K562 (cell line): ENCODE results near the gene HMGCLL1. TPM values are rescaled to one million over a fixed set of nuclear protein-coding genes. Genes with fewer than 3 reads are reported as not detected.

Source experiments
- ATAC-seq: fragments of 200-7000 bp; cut with Tn5 transposase; 3 replicates; pipeline ENCODE4 v1.9.1; 2020; ENCODE audit warnings: moderate library complexity
- BruUV-seq: library from RNA; stranded (reverse); fragments of 400-500 nt; replicated peaks from 2 replicates; lab custom pipeline; 2021; lab: Mats Ljungman, UMichigan
- CTCF ChIA-PET: fragments of 300-600 bp; formaldehyde crosslinking; extraction: SDS; loops from one replicate; lab custom pipeline; 2021; ENCODE audit warnings: low intra/inter-chr PET ratio; lab: Yijun Ruan, JAX
- POLR2A ChIA-PET: fragments of 300-600, 350-650 bp; sonication (Branson Sonifier 250); formaldehyde crosslinking; extraction: SDS; loops from one replicate; lab custom pipeline; 2021; ENCODE audit warnings: antibody characterized with exemption, inconsistent platforms; lab: Yijun Ruan, JAX
- DNase-seq, 4 experiments: peaks; one replicate each; pipeline versions ENCODE4 v3.0.0 to v3.0.0-alpha.2; 2011 to 2018; ENCODE audit warnings: low spot score in 3 of 4, mixed read lengths in 3 of 4; ENCODE audit errors: extremely low read depth in 1 of 4
- FAIRE-seq: peaks from 2 replicates; lab custom pipeline; 2011; peaks lifted over from hg19 to GRCh38; lab: Jason Lieb, UNC
- H2AFZ ChIP-seq: 2 replicates; pipeline ENCODE4 v1.6.0; 2011; ENCODE audit warnings: low read depth, low read length, control low read depth, inconsistent platforms
- H3K27ac ChIP-seq: fragments of 200-600 bp; 3 replicates; pipeline ENCODE4 v1.8.0; 2011; ENCODE audit warnings: low read depth, mild to moderate bottlenecking, control low read depth, inconsistent platforms, low read length, moderate library complexity, mixed read lengths; ENCODE audit errors: extremely low read depth
- H3K27me3 ChIP-seq, 2 experiments: fragments of 300-600 bp in 1 of 2; 2 replicates in 1 of 2; 3 replicates in 1 of 2; pipeline versions ENCODE4 v1.6.0 to v1.8.0; 2011; ENCODE audit warnings: inconsistent platforms in 2 of 2, low read length in 2 of 2, mild to moderate bottlenecking in 1 of 2, mixed read lengths in 1 of 2, moderate library complexity in 1 of 2; ENCODE audit not compliant: control insufficient read depth in 2 of 2, insufficient read depth in 2 of 2
- H3K36me3 ChIP-seq: fragments of 300-600 bp; 3 replicates; pipeline ENCODE4 v1.8.0; 2011; ENCODE audit warnings: mild to moderate bottlenecking, low read length, inconsistent platforms; ENCODE audit not compliant: control insufficient read depth, insufficient read depth
- H3K4me1 ChIP-seq, 2 experiments: fragments of 200-600 bp in 1 of 2; replicated peaks in 1 of 2; 2 replicates in 1 of 2; 3 replicates in 1 of 2; pipeline versions ENCODE4 v1.5.1 to v1.8.0; 2011; ENCODE audit warnings: inconsistent platforms in 2 of 2, low read length in 2 of 2, mild to moderate bottlenecking in 1 of 2, mixed read lengths in 1 of 2, moderate library complexity in 1 of 2; ENCODE audit not compliant: control insufficient read depth in 2 of 2, insufficient read depth in 2 of 2
- H3K4me2 ChIP-seq: 2 replicates; pipeline ENCODE4 v1.6.1; 2011; ENCODE audit warnings: low read length, control low read depth, inconsistent platforms, mixed read lengths; ENCODE audit not compliant: insufficient read depth
- H3K4me3 ChIP-seq: fragments of 200-600 bp; sonication (generic), shearing (Covaris generic); 2 replicates; pipeline ENCODE4 v1.5.1; 2016; ENCODE audit warnings: control low read depth, inconsistent platforms
- H3K79me2 ChIP-seq: fragments of 200-600 bp; 3 replicates; pipeline ENCODE4 v1.8.0; 2011; ENCODE audit warnings: low read length, inconsistent platforms; ENCODE audit not compliant: control insufficient read depth, insufficient read depth
- H3K9ac ChIP-seq, 2 experiments: 2 replicates each; pipeline versions ENCODE4 v1.6.0 to v1.6.1; 2011; ENCODE audit warnings: low read depth in 2 of 2, low read length in 2 of 2, control low read depth in 1 of 2, inconsistent platforms in 1 of 2, mild to moderate bottlenecking in 1 of 2, mixed read lengths in 1 of 2; ENCODE audit not compliant: insufficient read depth in 1 of 2
- H3K9me1 ChIP-seq: one replicate; pipeline ENCODE4 v1.6.0; 2011; ENCODE audit warnings: inconsistent platforms, mild to moderate bottlenecking, low read length, moderate library complexity; ENCODE audit not compliant: control insufficient read depth, insufficient read depth
- H3K9me3 ChIP-seq: replicated peaks from 2 replicates; pipeline ENCODE4 v1.5.1; 2011; ENCODE audit warnings: low read depth, low read length, inconsistent platforms; ENCODE audit not compliant: control insufficient read depth, insufficient read depth
- H4K20me1 ChIP-seq: replicated peaks from 2 replicates; pipeline ENCODE4 v1.6.1; 2011; ENCODE audit warnings: low read length, inconsistent platforms, mixed read lengths; ENCODE audit not compliant: control insufficient read depth, insufficient read depth
- CBX1 ChIP-seq: sonication (generic); IDR thresholded peaks from 2 replicates; pipeline ENCODE4 v1.6.1; 2016; ENCODE audit warnings: antibody characterized with exemption, low read depth, mild to moderate bottlenecking
- E2F1 ChIP-seq: sonication (generic); formaldehyde crosslinking; IDR thresholded peaks from 2 replicates; pipeline ENCODE4 v1.8.1; 2023; ENCODE audit warnings: mild to moderate bottlenecking, missing genetic modification reagents, moderate library complexity
- FOXP4 ChIP-seq: sonication (generic); formaldehyde crosslinking; IDR thresholded peaks from 2 replicates; pipeline ENCODE4 v1.8.0; 2022; ENCODE audit warnings: mild to moderate bottlenecking, missing genetic modification reagents, borderline replicate concordance
- HDAC6 ChIP-seq: IDR thresholded peaks from 2 replicates; pipeline ENCODE4 v1.6.1; 2012; ENCODE audit warnings: low read depth, mild to moderate bottlenecking, control low read depth, inconsistent platforms, low read length, moderate library complexity
- HDAC8 ChIP-seq: fragments of 450-650 bp; IDR thresholded peaks from 2 replicates; pipeline ENCODE4 v1.6.1; 2016; ENCODE audit warnings: mild to moderate bottlenecking, missing genetic modification characterization, moderate library complexity, missing compliant biosample characterization
- NFE2L1 ChIP-seq: fragments of 450-650 bp; IDR thresholded peaks from 2 replicates; pipeline ENCODE4 v1.6.1; 2016; ENCODE audit warnings: missing genetic modification characterization, low read depth, mild to moderate bottlenecking, missing compliant biosample characterization, moderate library complexity, borderline replicate concordance
- RAD21 ChIP-seq, 2 experiments: fragments of 250-450 bp in 1 of 2; fragments of 450-650 bp in 1 of 2; sonication (Bioruptor Pico) in 1 of 2; formaldehyde crosslinking in 1 of 2; IDR thresholded peaks in 1 of 2; conservative IDR thresholded peaks in 1 of 2; 2 replicates each; pipeline versions ENCODE4 v1.4.0 to v1.8.0; 2020 to 2022; ENCODE audit warnings: mild to moderate bottlenecking in 2 of 2, moderate library complexity in 1 of 2
- RNF219 ChIP-seq: fragments of 250-450 bp; sonication (Bioruptor Pico); IDR thresholded peaks from 2 replicates; pipeline ENCODE4 v1.5.0; 2022; ENCODE audit warnings: mild to moderate bottlenecking
- SMC3 ChIP-seq: conservative IDR thresholded peaks from 2 replicates; pipeline ENCODE4 v1.6.1; 2011; ENCODE audit warnings: low read depth, low read length, improper control_type of control experiment; ENCODE audit not compliant: insufficient read depth
- ZNF174 ChIP-seq: fragments of 250-450 bp; sonication (Bioruptor Pico); IDR thresholded peaks from 2 replicates; pipeline ENCODE4 v1.4.0; 2020; ENCODE audit warnings: mild to moderate bottlenecking
- WGBS: fragments of 100-300 bp; shearing (Covaris generic); methylation state at CpG from one replicate; pipeline ENCODE4 v1.1.6; 2016; ENCODE audit warnings: low coverage, mixed read lengths; ENCODE audit not compliant: insufficient coverage; ENCODE audit errors: missing lambda C conversion rate; 5-methylcytosine and 5-hydroxymethylcytosine counted together
- in situ Hi-C: fragments of 300-500 bp; cut with MboI; formaldehyde crosslinking; loops from 4 replicates; pipeline ENCODE4 v1.15.0; 2018; ENCODE audit warnings: inconsistent platforms, mixed read lengths
- intact Hi-C: fragments of 100-400 bp; cut with micrococcal nuclease; formaldehyde crosslinking; loops from 2 replicates; pipeline ENCODE4 v1.14.2; 2022
- polyA plus RNA-seq, 8 experiments: library from polyadenylated mRNA; depleted of rRNA in 4 of 8; stranded (reverse) in 5 of 8; unstranded in 3 of 8; fragments of >200 nt; fragmentation: Nextera tagmentation in 2 of 8; fragmentation: Illumina TruSeq in 1 of 8; extraction: Ambion mirVana in 2 of 8; extraction: Trizol in 1 of 8; gene quantifications; 2 replicates each; pipeline versions ENCODE4 v1.2.1 to v1.2.3, GENCODE V29; 2011 to 2014; ENCODE audit warnings: inconsistent platforms in 1 of 8, missing spikeins in 1 of 8
- total RNA-seq, 7 experiments: library from RNA; depleted of rRNA in 6 of 7; stranded (reverse); fragments of >200 nt in 6 of 7; fragmentation: Illumina TruSeq in 2 of 7; extraction: Trizol in 2 of 7; gene quantifications; 2 replicates each; pipeline versions ENCODE4 v1.2.1 to v1.2.3, GENCODE V29; 2011 to 2021; ENCODE audit warnings: low replicate concordance in 1 of 7

Gene HMGCLL1
- total and polyA plus RNA-seq, 9 of the 15 experiments (the other 6 are each of a cell fraction or from before 2014, with no cell fraction given) = not detected

- H3K9me1 ChIP-seq = no peaks in the 10 kb centered on the region
- H3K4me3 ChIP-seq = no peak overlapping the region
- 14% methylated on average over 1 of the region's 1 CpG for WGBS
- H3K9ac ChIP-seq = no peak overlapping the region
- ChIA-PET CTCF (no interaction called here), POLR2A (no interaction called here)
- FAIRE-seq (no peak), DNase-seq (no peak), ATAC-seq (no peak)
- in situ Hi-C loops (no loop called here), intact Hi-C loops (no loop called here)
- BruUV-seq = no TSS peak
- H4K20me1 ChIP-seq = no peaks in the 10 kb centered on the region
- no peaks in the 10 kb centered on the region for H3K79me2 ChIP-seq
- no peaks in the 10 kb centered on the region for H3K36me3 ChIP-seq
- H3K4me1 ChIP-seq = no peaks in the 10 kb centered on the region
- no peak overlapping the region for H2AFZ ChIP-seq
- no peak overlapping the region for H3K27ac ChIP-seq
- no peak overlapping the region for H3K4me2 ChIP-seq
- no peaks in the 10 kb centered on the region for H3K9me3 ChIP-seq
- TF ChIP-seq FOXP4 (CRISPR knock-in tag) (no peak), ZNF174 (CRISPR knock-in tag) (no peak)
- H3K27me3 ChIP-seq = no peaks in the 10 kb centered on the region
Measured at GRCh38 chr6:55399351-55399750, 179.6 kb downstream of the HMGCLL1 start.

- 0% methylated on average over 3 of the region's 3 CpGs for WGBS
- FAIRE-seq = no peak
- no TSS peak for BruUV-seq
- Histone ChIP-seq H3K4me1 (no peaks in the 10 kb centered on the region), H3K27ac (no peak overlapping the region), H2AFZ (no peak overlapping the region), H3K9me3 (no peaks in the 10 kb centered on the region), H3K4me3 (no peak overlapping the region), H3K27me3 (no peaks in the 10 kb centered on the region), H3K79me2 (no peaks in the 10 kb centered on the region), H4K20me1 (no peaks in the 10 kb centered on the region), H3K36me3 (no peaks in the 10 kb centered on the region), H3K9ac (no peak overlapping the region), H3K4me2 (no peak overlapping the region), H3K9me1 (no peaks in the 10 kb centered on the region)
- in situ Hi-C loops = no loop called here
- POLR2A ChIA-PET = no interaction called here
- no peak for DNase-seq
- no peak for ATAC-seq
- CTCF ChIA-PET = no interaction called here
- intact Hi-C loops = no loop called here
- TF ChIP-seq CBX1 = no peak
- no peak for TF ChIP-seq HDAC8 (tag)
- no peak for TF ChIP-seq SMC3
- no peak for TF ChIP-seq HDAC6
- no peak for TF ChIP-seq E2F1 (CRISPR knock-in tag)
- TF ChIP-seq NFE2L1 = no peak
- no peak for TF ChIP-seq RNF219 (CRISPR knock-in tag)
- TF ChIP-seq RAD21 (CRISPR knock-in tag; conservative IDR thresholded peaks at IDR 0.05 in 1 of 2, IDR thresholded peaks at IDR 0.05 in 1 of 2) = no peak
Measured at GRCh38 chr6:55397986-55398385, 181.0 kb downstream of the HMGCLL1 start.
